Tibial artery (tissue), 4 donors: ENCODE measurements around the gene SIK2.

Experiments used
- DNase-seq, 2 donors: peaks; one replicate each; pipeline ENCODE4 v3.0.0-alpha.2; 2019
- H3K27ac ChIP-seq, 2 donors: fragments of 200-600 bp; sonication (generic) in 1 of 2; 1 replicate in 1 of 2; 2 replicates in 1 of 2; pipeline ENCODE4 v1.5.1; 2018 to 2019; ENCODE audit warnings: mild to moderate bottlenecking in 1 of 2
- H3K27me3 ChIP-seq, 2 donors: fragments of 200-600 bp; sonication (generic) in 1 of 2; one replicate each; pipeline versions ENCODE4 v1.5.1 to v1.6.0; 2016 to 2019
- H3K36me3 ChIP-seq, 3 donors: fragments of 200-600 bp; sonication (generic) in 2 of 3; one replicate each; pipeline ENCODE4 v1.5.1; 2016 to 2019; ENCODE audit warnings: mild to moderate bottlenecking in 2 of 3
- H3K4me1 ChIP-seq, 4 donors: fragments of 200-600 bp; sonication (generic) in 2 of 4; 1 replicate in 3 of 4; 2 replicates in 1 of 4; pipeline ENCODE4 v1.5.1; 2016 to 2019
- H3K4me3 ChIP-seq, 2 donors: fragments of 200-600 bp; sonication (generic) in 1 of 2; 1 replicate in 1 of 2; 2 replicates in 1 of 2; pipeline ENCODE4 v1.5.1; 2018 to 2019; ENCODE audit warnings: mild to moderate bottlenecking in 2 of 2
- H3K9me3 ChIP-seq, 3 donors: fragments of 200-600 bp; sonication (generic) in 1 of 3; one replicate each; pipeline ENCODE4 v1.5.1; 2016 to 2019
- intact Hi-C: fragments of 100-400 bp; cut with DNase I; formaldehyde crosslinking; loops from one replicate; pipeline ENCODE4 v1.15.0; 2023; ENCODE audit warnings: low total_unique reads
- TF ChIP-seq, protein P1 (sequence below), 2 experiments: fragments of 200-600 bp in 1 of 2; fragments of 450-650 bp in 1 of 2; IDR thresholded peaks; one replicate each; pipeline ENCODE4 v1.5.1; 2017 to 2019; ENCODE audit warnings: antibody characterized with exemption in 2 of 2, mild to moderate bottlenecking in 1 of 2, moderate library complexity in 1 of 2

SIK2 gene

DNA sequence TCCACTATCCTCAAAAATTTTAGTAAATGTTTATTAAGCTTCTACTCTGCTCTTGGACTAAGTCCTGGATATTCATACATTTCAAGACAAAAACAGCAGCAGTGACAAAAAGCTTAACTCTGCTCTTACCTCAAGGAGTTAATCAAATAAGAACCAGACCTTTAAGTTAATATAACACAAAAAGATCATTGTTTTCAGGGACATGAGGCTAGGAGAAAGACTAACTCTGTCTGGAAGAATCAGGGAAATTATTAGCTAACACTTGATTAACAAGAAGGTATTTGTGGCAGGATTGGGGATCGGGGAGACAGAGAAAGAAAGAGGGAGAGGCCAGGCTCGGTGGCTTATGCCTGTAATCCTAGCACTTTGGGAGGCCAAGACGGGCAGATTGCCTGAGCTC is 89.5 kb downstream of the SIK2 start:
- Histone ChIP-seq H3K36me3 (peaks cover 4 to 17% (median 10%) of the 10 kb centered on the region in 3 donors), H3K27ac (no peak overlapping the region), H3K4me3 (no peak overlapping the region), H3K27me3 (no peaks in the 10 kb centered on the region), H3K4me1 (peaks cover 0 to 5% (median 0%) of the 10 kb centered on the region in 4 donors), H3K9me3 (no peaks in the 10 kb centered on the region)
- no peak for DNase-seq
- intact Hi-C loops: no loop called here
- TF ChIP-seq, protein P1, sequence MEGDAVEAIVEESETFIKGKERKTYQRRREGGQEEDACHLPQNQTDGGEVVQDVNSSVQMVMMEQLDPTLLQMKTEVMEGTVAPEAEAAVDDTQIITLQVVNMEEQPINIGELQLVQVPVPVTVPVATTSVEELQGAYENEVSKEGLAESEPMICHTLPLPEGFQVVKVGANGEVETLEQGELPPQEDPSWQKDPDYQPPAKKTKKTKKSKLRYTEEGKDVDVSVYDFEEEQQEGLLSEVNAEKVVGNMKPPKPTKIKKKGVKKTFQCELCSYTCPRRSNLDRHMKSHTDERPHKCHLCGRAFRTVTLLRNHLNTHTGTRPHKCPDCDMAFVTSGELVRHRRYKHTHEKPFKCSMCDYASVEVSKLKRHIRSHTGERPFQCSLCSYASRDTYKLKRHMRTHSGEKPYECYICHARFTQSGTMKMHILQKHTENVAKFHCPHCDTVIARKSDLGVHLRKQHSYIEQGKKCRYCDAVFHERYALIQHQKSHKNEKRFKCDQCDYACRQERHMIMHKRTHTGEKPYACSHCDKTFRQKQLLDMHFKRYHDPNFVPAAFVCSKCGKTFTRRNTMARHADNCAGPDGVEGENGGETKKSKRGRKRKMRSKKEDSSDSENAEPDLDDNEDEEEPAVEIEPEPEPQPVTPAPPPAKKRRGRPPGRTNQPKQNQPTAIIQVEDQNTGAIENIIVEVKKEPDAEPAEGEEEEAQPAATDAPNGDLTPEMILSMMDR (IDR thresholded peaks at IDR 0.05): no peak

DNA sequence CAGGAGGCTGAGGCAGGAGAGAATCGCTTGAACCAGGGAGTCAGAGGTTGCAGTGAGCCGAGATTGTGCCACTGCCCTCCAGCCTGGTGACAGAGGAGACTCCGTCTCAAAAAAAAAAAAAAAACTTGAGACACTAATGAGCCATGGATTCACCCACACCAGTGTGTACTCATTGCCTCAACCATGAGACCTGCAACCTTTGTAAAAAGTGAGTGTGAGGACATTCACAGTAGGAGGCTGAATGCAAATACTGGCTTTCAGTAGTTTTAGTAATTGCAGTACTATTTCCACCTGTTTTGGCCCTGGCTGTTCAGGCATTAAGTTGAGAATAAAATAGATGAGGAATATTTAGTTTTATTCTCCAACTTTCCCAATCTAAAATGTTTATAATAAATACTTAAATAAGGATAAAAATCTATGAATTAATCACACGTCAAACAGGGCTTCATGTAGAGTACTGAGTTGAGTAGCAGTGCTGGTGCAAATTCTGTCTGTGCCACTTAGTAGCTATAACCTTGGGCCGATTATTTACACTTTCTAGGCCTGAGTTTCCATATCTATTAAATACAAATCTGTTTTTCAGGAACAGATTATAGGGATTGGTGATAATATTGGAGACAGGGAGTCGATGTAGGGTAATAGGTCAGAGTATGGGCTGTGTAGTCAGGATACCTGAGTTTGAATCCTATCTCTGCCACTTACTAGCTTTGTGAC is 91.1 kb downstream of the SIK2 start:
- Histone ChIP-seq H3K27me3 (no peaks in the 10 kb centered on the region), H3K27ac (no peak overlapping the region), H3K36me3 (peaks cover 1 to 10% (median 4%) of the 10 kb centered on the region in 3 donors), H3K9me3 (no peaks in the 10 kb centered on the region), H3K4me3 (no peak overlapping the region), H3K4me1 (peaks cover 0 to 5% (median 0%) of the 10 kb centered on the region in 4 donors)
- intact Hi-C loops: no loop called here
- DNase-seq: no peak
- TF ChIP-seq, protein P1 (IDR thresholded peaks at IDR 0.05): no peak

DNA sequence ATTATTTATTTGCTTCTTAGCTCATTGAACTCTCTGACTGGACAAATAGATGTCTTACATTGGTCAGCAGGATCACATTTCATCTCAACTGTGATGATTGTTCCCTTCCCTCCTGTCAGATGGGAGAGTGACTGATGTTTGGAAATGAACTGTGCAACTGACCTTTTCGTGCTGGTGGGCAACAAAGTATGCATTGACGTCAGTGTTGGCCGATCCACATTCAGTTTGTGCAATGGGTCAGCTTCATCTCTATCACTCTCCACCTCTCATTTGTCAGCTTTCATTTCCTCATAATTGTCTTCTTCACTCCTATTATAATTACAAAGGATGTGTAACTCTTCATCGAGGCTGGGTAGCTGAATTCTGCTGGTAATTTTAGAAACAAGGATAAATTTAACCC is 92.6 kb downstream of the SIK2 start:
- no peak overlapping the region for H3K27ac ChIP-seq
- H3K4me1 ChIP-seq: peaks cover 0 to 5% (median 0%) of the 10 kb centered on the region in 4 donors
- H3K9me3 ChIP-seq: no peaks in the 10 kb centered on the region
- DNase-seq: no peak
- TF ChIP-seq, protein P1 (IDR thresholded peaks at IDR 0.05): no peak
- no peaks in the 10 kb centered on the region for H3K36me3 ChIP-seq
- H3K4me3 ChIP-seq: no peak overlapping the region
- no peaks in the 10 kb centered on the region for H3K27me3 ChIP-seq
- intact Hi-C loops: no loop called here

- no peak overlapping the region for H3K4me3 ChIP-seq
- TF ChIP-seq, protein P1 (IDR thresholded peaks at IDR 0.05): no peak
- H3K27me3 ChIP-seq: no peaks in the 10 kb centered on the region
- no peaks in the 10 kb centered on the region for H3K9me3 ChIP-seq
- no peaks in the 10 kb centered on the region for H3K36me3 ChIP-seq
- intact Hi-C loops: no loop called here
- no peak overlapping the region for H3K27ac ChIP-seq
- H3K4me1 ChIP-seq: peaks cover 0 to 5% (median 0%) of the 10 kb centered on the region in 4 donors
- no peak for DNase-seq
Measured at GRCh38 chr11:111696556-111696955, 94.3 kb downstream of the SIK2 start.

DNA sequence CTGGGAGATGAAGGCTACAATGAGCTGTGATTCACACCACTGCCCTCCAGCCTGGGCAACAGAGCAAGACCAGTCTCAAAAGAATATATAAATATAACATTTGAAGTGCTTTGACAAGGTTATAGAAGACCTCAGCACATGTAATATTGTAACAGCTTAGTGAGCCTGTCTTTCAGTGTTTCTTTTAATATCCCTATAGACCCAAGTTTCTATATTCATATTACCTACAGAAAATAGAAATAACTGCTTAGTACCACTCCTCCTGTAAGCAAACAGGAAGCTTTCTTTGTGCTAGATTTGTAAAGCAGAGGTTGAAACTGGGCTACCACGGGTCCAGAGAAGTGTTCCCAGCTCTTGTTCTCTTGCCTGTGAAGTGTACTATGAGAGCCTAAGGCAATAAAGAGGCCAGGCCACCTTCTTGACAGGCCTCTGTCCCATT is 95.7 kb downstream of the SIK2 start:
- no peak overlapping the region for H3K27ac ChIP-seq
- no peaks in the 10 kb centered on the region for H3K9me3 ChIP-seq
- TF ChIP-seq, protein P1 (IDR thresholded peaks at IDR 0.05): no peak
- DNase-seq: no peak
- H3K27me3 ChIP-seq: no peaks in the 10 kb centered on the region
- peaks cover 0 to 5% (median 0%) of the 10 kb centered on the region in 4 donors for H3K4me1 ChIP-seq
- peaks cover 0 to 10% (median under 1%) of the 10 kb centered on the region in 3 donors for H3K36me3 ChIP-seq
- intact Hi-C loops: no loop called here
- no peak overlapping the region for H3K4me3 ChIP-seq
